Adipocyte (in vitro differentiated cells): ENCODE data around the gene TRAPPC8.
"Not testable (repeated sequence)": the region's sequence is repeated elsewhere in the genome, so short reads cannot be mapped to it uniquely, and the experiment has no call there.

ENCODE experiments used
- DNase-seq: peaks from one replicate; pipeline ENCODE4 v3.0.0-alpha.2; 2015; ENCODE audit warnings: low read depth
- H3K27me3 ChIP-seq: replicated peaks from 2 replicates; pipeline ENCODE4 v1.7.0; 2013; ENCODE audit warnings: mild to moderate bottlenecking, low read length, moderate library complexity; ENCODE audit not compliant: control insufficient read depth, insufficient read depth
- H3K36me3 ChIP-seq: 2 replicates; pipeline ENCODE4 v1.7.0; 2013; ENCODE audit warnings: low read length, mild to moderate bottlenecking, moderate library complexity; ENCODE audit not compliant: control insufficient read depth, insufficient read depth, severe bottlenecking
- H3K4me1 ChIP-seq: 2 replicates; pipeline ENCODE4 v1.7.0; 2013; ENCODE audit warnings: mild to moderate bottlenecking, low read length, moderate library complexity; ENCODE audit not compliant: control insufficient read depth, insufficient read depth
- H3K4me3 ChIP-seq: 2 replicates; pipeline ENCODE4 v1.7.0; 2013; ENCODE audit warnings: mild to moderate bottlenecking, low read length, moderate library complexity
- H3K9ac ChIP-seq: 2 replicates; pipeline ENCODE4 v1.7.0; 2013; ENCODE audit warnings: mild to moderate bottlenecking, low read length, moderate library complexity
- H3K9me3 ChIP-seq: 2 replicates; pipeline ENCODE4 v1.7.0; 2013; ENCODE audit warnings: mild to moderate bottlenecking, low read length, moderate library complexity; ENCODE audit not compliant: control insufficient read depth

TRAPPC8 gene

GRCh38 chr18:31965316-31965970 lies 22.5 kb upstream of the TRAPPC8 start:
- Histone ChIP-seq H3K36me3 (no peaks in the 10 kb centered on the region), H3K9ac (no peak overlapping the region), H3K9me3 (no peaks in the 10 kb centered on the region), H3K4me1 (no peaks in the 10 kb centered on the region), H3K4me3 (no peak overlapping the region), H3K27me3 (peaks cover 6% of the 10 kb centered on the region)
- no peak for DNase-seq

GRCh38 chr18:31957728-31958127 lies 14.8 kb upstream of the TRAPPC8 start:
- Histone ChIP-seq H3K27me3 (no peaks in the 10 kb centered on the region), H3K9me3 (no peaks in the 10 kb centered on the region), H3K9ac (no peak overlapping the region), H3K36me3 (no peaks in the 10 kb centered on the region), H3K4me1 (peaks cover 7% of the 10 kb centered on the region), H3K4me3 (no peak overlapping the region)
- DNase-seq = no peak

- H3K9me3 ChIP-seq = no peaks in the 10 kb centered on the region
- no peak for DNase-seq
- H3K4me3 ChIP-seq = no peak overlapping the region
- H3K36me3 ChIP-seq = no peaks in the 10 kb centered on the region
- H3K4me1 ChIP-seq = peaks cover 7% of the 10 kb centered on the region
- no peak overlapping the region for H3K9ac ChIP-seq
- H3K27me3 ChIP-seq = peaks cover 6% of the 10 kb centered on the region
Measured at GRCh38 chr18:31954349-31954748, 11.4 kb upstream of the TRAPPC8 start.

GRCh38 chr18:31953699-31954098 lies 10.8 kb upstream of the TRAPPC8 start:
- not testable (repeated sequence) for DNase-seq, H3K9ac ChIP-seq

GRCh38 chr18:31952223-31952622 lies 9.3 kb upstream of the TRAPPC8 start:
- Histone ChIP-seq H3K9me3 (no peaks in the 10 kb centered on the region), H3K27me3 (peaks cover 6% of the 10 kb centered on the region), H3K4me3 (no peak overlapping the region)

More at GRCh38 chr18:31953699-31954098, 10.8 kb upstream of the TRAPPC8 start:
- H3K4me3 ChIP-seq, H3K36me3 ChIP-seq, H3K4me1 ChIP-seq, H3K27me3 ChIP-seq, H3K9me3 ChIP-seq: not testable (repeated sequence)

GRCh38 chr18:31950583-31950982 lies 7.7 kb upstream of the TRAPPC8 start:
- no peaks in the 10 kb centered on the region for H3K9me3 ChIP-seq
- H3K36me3 ChIP-seq = no peaks in the 10 kb centered on the region
- peaks cover 6% of the 10 kb centered on the region for H3K27me3 ChIP-seq
- H3K4me3 ChIP-seq = no peak overlapping the region
- H3K9ac ChIP-seq = no peak overlapping the region
- peaks cover 7% of the 10 kb centered on the region for H3K4me1 ChIP-seq
- DNase-seq = no peak

More at GRCh38 chr18:31952223-31952622, 9.3 kb upstream of the TRAPPC8 start:
- H3K4me1 ChIP-seq = peaks cover 7% of the 10 kb centered on the region
- no peak overlapping the region for H3K9ac ChIP-seq
- no peaks in the 10 kb centered on the region for H3K36me3 ChIP-seq
- DNase-seq = no peak

GRCh38 chr18:31948349-31948748 lies 5.4 kb upstream of the TRAPPC8 start:
- not testable (repeated sequence) for H3K36me3 ChIP-seq, H3K27me3 ChIP-seq, H3K9me3 ChIP-seq, H3K9ac ChIP-seq, DNase-seq, H3K4me3 ChIP-seq, H3K4me1 ChIP-seq

GRCh38 chr18:31946305-31947046 lies 3.5 kb upstream of the TRAPPC8 start:
- Histone ChIP-seq H3K4me3 (no peak overlapping the region), H3K4me1 (peaks cover 13% of the 10 kb centered on the region), H3K9me3 (no peaks in the 10 kb centered on the region), H3K36me3 (no peaks in the 10 kb centered on the region), H3K9ac (no peak overlapping the region), H3K27me3 (peaks cover 6% of the 10 kb centered on the region)
- DNase-seq = no peak

GRCh38 chr18:31943878-31944816 lies 1.2 kb upstream of the TRAPPC8 start:
- no peaks in the 10 kb centered on the region for H3K36me3 ChIP-seq
- no peaks in the 10 kb centered on the region for H3K9me3 ChIP-seq
- no peaks in the 10 kb centered on the region for H3K27me3 ChIP-seq
- peak overlapping the region; percentile 92 for H3K4me3 ChIP-seq
- H3K9ac ChIP-seq = peak overlapping the region; percentile 76
- DNase-seq = no peak
- H3K4me1 ChIP-seq = peaks cover 20% of the 10 kb centered on the region

GRCh38 chr18:31942291-31942998 lies 483 bp downstream of the TRAPPC8 start:
- H3K27me3 ChIP-seq = no peaks in the 10 kb centered on the region
- H3K4me1 ChIP-seq = peaks cover 20% of the 10 kb centered on the region
- peak; percentile 71 for DNase-seq
- H3K4me3 ChIP-seq = peak overlapping the region; percentile 98
- peak overlapping the region; percentile 96 for H3K9ac ChIP-seq
- H3K9me3 ChIP-seq = no peaks in the 10 kb centered on the region
- no peaks in the 10 kb centered on the region for H3K36me3 ChIP-seq
